H1 (cell line): Measurements from ENCODE around the gene ANKRD60.

Experiments
- EP300 ChIP-seq, 2 experiments: IDR thresholded peaks; 1 replicate in 1 of 2; 2 replicates in 1 of 2; pipeline ENCODE4 v1.6.1; 2011 to 2012; ENCODE audit warnings: low read depth in 2 of 2, low read length in 2 of 2, mild to moderate bottlenecking in 2 of 2, borderline replicate concordance in 1 of 2, inconsistent platforms in 1 of 2, moderate library complexity in 1 of 2
- EZH2 ChIP-seq: fragments of 200-600 bp; sonication (generic); IDR thresholded peaks from 2 replicates; pipeline ENCODE4 v1.7.1; 2012; ENCODE audit warnings: low read depth, mild to moderate bottlenecking, moderate library complexity, low read length, inconsistent platforms; ENCODE audit not compliant: severe bottlenecking
- KDM1A ChIP-seq: fragments of 200-600, 300-600 bp; sonication (generic); IDR thresholded peaks from 2 replicates; pipeline ENCODE4 v1.7.1; 2016; ENCODE audit warnings: mild to moderate bottlenecking, low read length, borderline replicate concordance
- POLR2AphosphoS5 ChIP-seq: IDR thresholded peaks from 2 replicates; pipeline ENCODE4 v1.6.1; 2011; ENCODE audit warnings: low read depth, low read length
- SIN3A ChIP-seq, 2 experiments: IDR thresholded peaks in 1 of 2; conservative IDR thresholded peaks in 1 of 2; 2 replicates each; pipeline ENCODE4 v1.6.1; 2011 to 2012; ENCODE audit warnings: low read length in 2 of 2, improper control_type of control experiment in 1 of 2, low read depth in 1 of 2, mild to moderate bottlenecking in 1 of 2
- SIRT6 ChIP-seq: IDR thresholded peaks from one replicate; pipeline ENCODE4 v1.7.1; 2012; ENCODE audit warnings: low read length, inconsistent platforms
- TF ChIP-seq, protein P1 (sequence below), 3 experiments: IDR thresholded peaks; 1 replicate in 2 of 3; 2 replicates in 1 of 3; pipeline versions ENCODE4 v1.5.1 to v1.6.1; 2011; ENCODE audit warnings: low read length in 3 of 3, mild to moderate bottlenecking in 3 of 3, inconsistent platforms in 2 of 3, low read depth in 1 of 3, moderate library complexity in 1 of 3; ENCODE audit not compliant: insufficient read depth in 1 of 3; ENCODE audit errors: control extremely low read depth in 1 of 3
- TF ChIP-seq, protein P2 (sequence below): IDR thresholded peaks from 2 replicates; pipeline ENCODE4 v1.6.1; 2012; ENCODE audit warnings: inconsistent platforms
- TF ChIP-seq, protein P3 (sequence below): IDR thresholded peaks from 2 replicates; pipeline ENCODE4 v1.6.1; 2011; ENCODE audit warnings: low read depth, mild to moderate bottlenecking, low read length; ENCODE audit not compliant: insufficient read depth

DNA sequence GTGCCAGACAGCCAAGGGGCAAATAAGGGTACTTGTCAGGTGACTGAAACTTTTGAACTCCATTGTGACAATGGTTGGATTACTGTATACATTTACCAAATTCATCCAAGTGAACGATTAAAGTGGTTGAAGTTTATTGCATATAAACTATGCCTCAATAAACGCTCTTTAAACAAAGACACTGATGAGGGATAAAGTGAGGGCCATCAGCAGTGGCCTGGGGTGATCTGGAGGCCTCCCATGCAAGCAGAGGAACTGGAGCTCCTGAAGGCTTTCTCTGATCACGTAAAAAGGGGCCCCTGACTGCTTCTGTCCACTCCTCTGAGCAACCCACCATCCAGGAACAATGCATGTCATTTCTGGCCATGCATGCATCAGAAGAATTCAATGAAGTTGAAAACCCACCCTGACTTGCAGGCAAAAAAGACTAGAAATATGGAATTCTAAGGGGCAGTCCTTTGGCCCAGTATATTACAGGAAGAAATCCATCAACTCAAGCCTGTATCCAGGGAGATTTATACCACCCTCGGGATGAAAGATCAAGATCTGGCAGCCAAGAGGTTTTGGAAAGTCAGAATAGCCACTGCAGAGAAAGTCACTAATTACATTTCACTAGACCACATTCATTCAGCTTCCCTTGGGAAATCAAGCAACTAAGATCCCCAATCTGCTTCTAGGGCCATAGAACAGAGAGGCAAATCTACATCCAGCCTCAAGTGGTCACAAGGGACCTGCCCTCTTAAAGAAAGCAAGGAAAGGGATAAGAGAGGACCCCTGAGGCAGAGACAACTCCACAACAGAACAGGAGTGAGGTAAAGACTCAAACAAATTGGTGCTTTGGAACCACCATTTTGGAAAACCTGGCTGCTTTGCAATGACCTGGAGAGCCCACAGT is 49.4 kb upstream of the ANKRD60 start:
- TF ChIP-seq, protein P1, sequence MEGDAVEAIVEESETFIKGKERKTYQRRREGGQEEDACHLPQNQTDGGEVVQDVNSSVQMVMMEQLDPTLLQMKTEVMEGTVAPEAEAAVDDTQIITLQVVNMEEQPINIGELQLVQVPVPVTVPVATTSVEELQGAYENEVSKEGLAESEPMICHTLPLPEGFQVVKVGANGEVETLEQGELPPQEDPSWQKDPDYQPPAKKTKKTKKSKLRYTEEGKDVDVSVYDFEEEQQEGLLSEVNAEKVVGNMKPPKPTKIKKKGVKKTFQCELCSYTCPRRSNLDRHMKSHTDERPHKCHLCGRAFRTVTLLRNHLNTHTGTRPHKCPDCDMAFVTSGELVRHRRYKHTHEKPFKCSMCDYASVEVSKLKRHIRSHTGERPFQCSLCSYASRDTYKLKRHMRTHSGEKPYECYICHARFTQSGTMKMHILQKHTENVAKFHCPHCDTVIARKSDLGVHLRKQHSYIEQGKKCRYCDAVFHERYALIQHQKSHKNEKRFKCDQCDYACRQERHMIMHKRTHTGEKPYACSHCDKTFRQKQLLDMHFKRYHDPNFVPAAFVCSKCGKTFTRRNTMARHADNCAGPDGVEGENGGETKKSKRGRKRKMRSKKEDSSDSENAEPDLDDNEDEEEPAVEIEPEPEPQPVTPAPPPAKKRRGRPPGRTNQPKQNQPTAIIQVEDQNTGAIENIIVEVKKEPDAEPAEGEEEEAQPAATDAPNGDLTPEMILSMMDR (IDR thresholded peaks at IDR 0.05; ENCODE audit: control extremely low read depth in 1 of 3, insufficient read depth in 1 of 3, low read depth in 1 of 3, low read length in 3 of 3), result no peak
- no peak for TF ChIP-seq EZH2
- TF ChIP-seq POLR2AphosphoS5, result no peak
- no peak for TF ChIP-seq KDM1A
- no peak for TF ChIP-seq SIN3A (conservative IDR thresholded peaks at IDR 0.05 in 1 of 2, IDR thresholded peaks at IDR 0.05 in 1 of 2; ENCODE audit: low read depth in 1 of 2, low read length in 2 of 2)
- no peak for TF ChIP-seq EP300 (IDR thresholded peaks at IDR 0.05; ENCODE audit: borderline replicate concordance in 1 of 2, low read depth in 2 of 2, low read length in 2 of 2)
- TF ChIP-seq, protein P2, sequence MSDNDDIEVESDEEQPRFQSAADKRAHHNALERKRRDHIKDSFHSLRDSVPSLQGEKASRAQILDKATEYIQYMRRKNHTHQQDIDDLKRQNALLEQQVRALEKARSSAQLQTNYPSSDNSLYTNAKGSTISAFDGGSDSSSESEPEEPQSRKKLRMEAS, result no peak
- TF ChIP-seq SIRT6, result no peak
- TF ChIP-seq, protein P3, sequence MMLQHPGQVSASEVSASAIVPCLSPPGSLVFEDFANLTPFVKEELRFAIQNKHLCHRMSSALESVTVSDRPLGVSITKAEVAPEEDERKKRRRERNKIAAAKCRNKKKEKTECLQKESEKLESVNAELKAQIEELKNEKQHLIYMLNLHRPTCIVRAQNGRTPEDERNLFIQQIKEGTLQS, result no peak
